WERI-Rb-1 (cell line): ENCODE measurements around the gene WWOX.

ENCODE experiments used
- DNase-seq: peaks from one replicate; pipeline ENCODE4 v3.0.0-alpha.2; 2020
- H3K27ac ChIP-seq: fragments of 250-450 bp; sonication (Bioruptor Pico); 2 replicates; pipeline ENCODE4 v1.5.1; 2020; ENCODE audit warnings: mild to moderate bottlenecking, moderate library complexity
- H3K27me3 ChIP-seq: fragments of 250-450 bp; sonication (Bioruptor Pico); 2 replicates; pipeline ENCODE4 v1.5.1; 2021; ENCODE audit warnings: mild to moderate bottlenecking, low read depth, moderate library complexity; ENCODE audit not compliant: insufficient read depth, severe bottlenecking
- H3K36me3 ChIP-seq: fragments of 250-450 bp; sonication (Bioruptor Pico); 2 replicates; pipeline ENCODE4 v1.5.1; 2020; ENCODE audit warnings: mild to moderate bottlenecking, moderate library complexity
- H3K4me3 ChIP-seq: 2 replicates; pipeline ENCODE4 v1.5.1; 2011; ENCODE audit warnings: low read depth, mild to moderate bottlenecking, control low read depth, low read length
- H3K9me3 ChIP-seq: fragments of 250-450 bp; sonication (Bioruptor Pico); 2 replicates; pipeline ENCODE4 v1.5.1; 2021; ENCODE audit warnings: mild to moderate bottlenecking, moderate library complexity; ENCODE audit not compliant: severe bottlenecking
- TF ChIP-seq, protein P1 (sequence below): IDR thresholded peaks from 2 replicates; pipeline ENCODE4 v1.5.1; 2011; ENCODE audit warnings: low read depth, mild to moderate bottlenecking, control low read depth, inconsistent platforms, low read length

The WWOX gene

DNA sequence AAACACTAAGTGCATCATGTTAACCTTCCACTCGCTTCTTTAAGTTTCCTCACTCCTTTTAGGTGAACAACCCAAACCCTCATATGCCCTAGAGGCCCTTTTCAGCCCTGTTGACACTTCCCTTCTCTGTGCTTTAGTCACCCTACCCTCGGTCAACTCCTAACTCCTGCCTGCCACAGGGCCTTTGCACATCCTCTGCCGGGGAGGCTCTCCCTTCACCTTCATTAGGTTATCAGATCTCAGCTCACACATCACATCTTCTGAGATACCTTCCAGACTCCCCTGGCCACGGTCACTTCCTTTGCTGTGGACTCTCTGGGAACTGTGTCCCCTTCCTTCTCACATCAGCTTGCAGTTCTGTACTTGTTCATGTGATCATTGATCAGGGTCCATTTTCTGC is 926.7 kb downstream of the WWOX start:
- Histone ChIP-seq H3K27ac (no peak overlapping the region), H3K4me3 (no peak overlapping the region), H3K36me3 (no peaks in the 10 kb centered on the region), H3K27me3 (no peaks in the 10 kb centered on the region), H3K9me3 (no peaks in the 10 kb centered on the region)
- TF ChIP-seq, protein P1, sequence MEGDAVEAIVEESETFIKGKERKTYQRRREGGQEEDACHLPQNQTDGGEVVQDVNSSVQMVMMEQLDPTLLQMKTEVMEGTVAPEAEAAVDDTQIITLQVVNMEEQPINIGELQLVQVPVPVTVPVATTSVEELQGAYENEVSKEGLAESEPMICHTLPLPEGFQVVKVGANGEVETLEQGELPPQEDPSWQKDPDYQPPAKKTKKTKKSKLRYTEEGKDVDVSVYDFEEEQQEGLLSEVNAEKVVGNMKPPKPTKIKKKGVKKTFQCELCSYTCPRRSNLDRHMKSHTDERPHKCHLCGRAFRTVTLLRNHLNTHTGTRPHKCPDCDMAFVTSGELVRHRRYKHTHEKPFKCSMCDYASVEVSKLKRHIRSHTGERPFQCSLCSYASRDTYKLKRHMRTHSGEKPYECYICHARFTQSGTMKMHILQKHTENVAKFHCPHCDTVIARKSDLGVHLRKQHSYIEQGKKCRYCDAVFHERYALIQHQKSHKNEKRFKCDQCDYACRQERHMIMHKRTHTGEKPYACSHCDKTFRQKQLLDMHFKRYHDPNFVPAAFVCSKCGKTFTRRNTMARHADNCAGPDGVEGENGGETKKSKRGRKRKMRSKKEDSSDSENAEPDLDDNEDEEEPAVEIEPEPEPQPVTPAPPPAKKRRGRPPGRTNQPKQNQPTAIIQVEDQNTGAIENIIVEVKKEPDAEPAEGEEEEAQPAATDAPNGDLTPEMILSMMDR = no peak
- no peak for DNase-seq

DNA sequence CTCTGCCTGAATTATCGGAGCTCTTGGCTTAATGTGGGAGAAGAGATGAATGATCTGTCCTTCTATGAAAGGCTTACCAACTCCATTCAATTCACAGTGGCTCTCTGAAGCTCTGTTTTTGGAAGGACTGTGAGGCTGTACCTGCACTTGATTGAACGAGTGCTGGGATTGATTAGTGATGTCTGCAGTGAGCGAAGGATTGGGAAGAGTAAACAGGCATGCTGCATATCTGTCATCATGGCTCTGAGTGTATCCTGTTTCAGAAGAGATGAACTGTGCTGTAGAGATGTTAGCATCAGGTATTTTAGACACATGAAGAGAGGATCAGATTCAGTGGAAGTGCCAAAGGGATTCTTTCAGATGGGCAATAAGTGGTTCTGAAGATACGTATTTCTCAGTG is 937.1 kb downstream of the WWOX start:
- H3K4me3 ChIP-seq = no peak overlapping the region
- no peaks in the 10 kb centered on the region for H3K9me3 ChIP-seq
- no peaks in the 10 kb centered on the region for H3K36me3 ChIP-seq
- H3K27me3 ChIP-seq = no peaks in the 10 kb centered on the region
- no peak for DNase-seq
- no peak overlapping the region for H3K27ac ChIP-seq
- TF ChIP-seq, protein P1 = no peak

DNA sequence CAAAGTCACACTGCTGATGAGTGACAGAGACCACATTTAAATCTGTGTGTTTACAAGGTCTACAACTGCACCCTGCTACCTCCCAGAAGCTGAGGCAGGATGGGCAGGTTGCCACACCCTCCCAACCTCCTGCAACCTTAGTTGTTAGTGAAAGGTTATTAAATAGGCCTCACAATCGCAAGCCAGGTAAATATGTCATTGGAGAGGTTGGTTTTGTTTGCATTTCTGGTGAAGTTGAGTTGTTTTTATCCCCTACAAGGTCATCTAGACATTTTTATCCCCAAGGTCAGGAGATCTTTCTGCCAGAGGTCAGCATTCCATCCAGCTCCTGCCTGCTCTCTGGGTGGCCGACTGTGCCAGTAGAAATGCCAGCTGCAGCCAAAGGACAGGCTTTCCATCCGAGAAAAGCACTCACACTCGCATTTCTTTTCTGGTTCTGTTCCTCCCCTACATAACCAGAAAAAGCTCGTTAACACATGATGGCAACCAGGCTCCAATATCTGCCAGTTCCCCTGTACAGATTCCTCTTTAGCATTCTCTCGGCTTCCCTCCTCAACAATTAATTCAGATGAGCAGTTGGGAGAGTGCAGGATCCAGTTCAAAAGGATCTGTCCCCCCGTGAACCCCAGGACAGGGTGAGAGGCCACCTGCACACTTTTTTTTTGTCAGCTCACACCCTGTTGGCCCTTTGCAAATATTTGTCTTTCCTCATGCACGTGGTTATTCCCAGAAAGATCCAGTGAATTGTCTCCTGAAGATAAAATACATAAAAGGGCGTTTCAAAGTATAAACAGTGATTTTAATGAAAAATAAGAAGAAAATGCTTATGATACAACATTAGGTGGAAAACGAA is 938.3 kb downstream of the WWOX start:
- TF ChIP-seq, protein P1 = no peak
- H3K27ac ChIP-seq = no peak overlapping the region
- no peaks in the 10 kb centered on the region for H3K9me3 ChIP-seq
- no peaks in the 10 kb centered on the region for H3K27me3 ChIP-seq
- no peak overlapping the region for H3K4me3 ChIP-seq
- H3K36me3 ChIP-seq = no peaks in the 10 kb centered on the region
- DNase-seq = no peak

DNA sequence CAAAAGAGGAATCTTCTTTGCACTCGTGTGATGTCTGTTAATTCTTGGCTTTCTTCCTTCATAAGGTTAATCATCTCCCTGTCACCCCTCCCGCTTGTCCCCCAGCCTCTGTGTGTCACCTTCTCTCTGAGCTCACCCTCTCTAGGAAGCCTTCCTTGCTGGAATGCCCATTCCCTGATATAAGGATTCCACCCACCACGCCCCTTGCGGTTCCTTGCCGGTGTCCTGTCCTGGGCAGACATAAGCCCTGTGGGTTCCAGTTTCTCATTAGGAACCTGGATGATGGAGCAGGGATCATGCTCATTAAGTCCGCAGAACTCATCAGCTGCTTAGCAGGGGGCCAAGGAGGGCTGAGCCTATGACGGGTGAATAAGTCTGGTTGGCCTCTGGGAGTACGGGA is 941.8 kb downstream of the WWOX start:
- H3K27me3 ChIP-seq = no peaks in the 10 kb centered on the region
- TF ChIP-seq, protein P1 = no peak
- H3K36me3 ChIP-seq = no peaks in the 10 kb centered on the region
- no peak overlapping the region for H3K4me3 ChIP-seq
- no peaks in the 10 kb centered on the region for H3K9me3 ChIP-seq
- no peak overlapping the region for H3K27ac ChIP-seq
- DNase-seq = peak; percentile 68

DNA sequence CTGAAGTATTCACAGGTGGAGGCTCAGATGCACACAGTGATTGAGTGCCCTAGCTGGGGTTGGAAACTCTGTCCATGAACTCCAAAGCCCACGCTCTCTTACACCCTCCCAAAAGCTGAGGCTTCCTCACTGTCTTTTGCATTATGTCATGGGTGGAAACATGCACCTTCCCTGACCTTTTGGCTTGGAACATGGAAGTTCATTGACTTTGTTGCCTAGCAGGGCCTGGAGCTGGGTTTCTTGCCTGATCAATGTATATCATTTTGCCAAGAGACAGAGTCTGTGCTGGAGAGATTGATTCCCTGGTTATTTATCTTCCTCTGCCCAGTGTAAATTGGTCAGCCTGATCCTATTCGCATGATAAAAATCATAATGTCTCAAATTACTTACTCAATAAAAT is 942.7 kb downstream of the WWOX start:
- TF ChIP-seq, protein P1 = no peak
- Histone ChIP-seq H3K27me3 (no peaks in the 10 kb centered on the region), H3K4me3 (no peak overlapping the region), H3K9me3 (no peaks in the 10 kb centered on the region), H3K27ac (no peak overlapping the region), H3K36me3 (no peaks in the 10 kb centered on the region)
- no peak for DNase-seq

DNA sequence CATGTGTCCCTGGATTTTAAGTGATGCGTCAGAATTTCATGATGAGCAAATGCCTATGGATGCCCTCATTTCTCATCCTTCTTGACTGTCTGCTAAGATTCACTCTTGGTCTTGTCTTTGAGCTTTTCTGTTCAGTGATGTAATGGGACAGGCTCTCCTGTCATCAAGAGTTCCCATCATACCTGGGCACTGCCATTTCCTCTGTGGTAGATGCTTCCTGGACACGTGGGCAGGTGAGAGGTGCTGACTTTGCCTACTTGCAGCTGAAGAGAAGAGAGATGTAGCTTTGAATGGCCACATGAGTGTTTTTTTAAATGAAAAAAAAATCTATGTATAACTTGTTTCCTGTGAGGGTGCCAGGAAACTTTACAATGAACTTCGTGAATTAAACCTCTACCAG is 943.4 kb downstream of the WWOX start:
- Histone ChIP-seq H3K27ac (no peak overlapping the region), H3K27me3 (no peaks in the 10 kb centered on the region), H3K36me3 (no peaks in the 10 kb centered on the region), H3K9me3 (no peaks in the 10 kb centered on the region), H3K4me3 (no peak overlapping the region)
- TF ChIP-seq, protein P1 = no peak
- DNase-seq = no peak
